Endothelial cell of umbilical vein (primary cell): ENCODE measurements around the gene ZSCAN12.

ENCODE experiments used
- EZH2 ChIP-seq: IDR thresholded peaks from 2 replicates; pipeline ENCODE4 v1.6.1; 2012; ENCODE audit warnings: borderline replicate concordance, low read depth, mild to moderate bottlenecking, moderate library complexity, low read length, inconsistent platforms; ENCODE audit not compliant: severe bottlenecking
- POLR2A ChIP-seq: IDR thresholded peaks from 2 replicates; pipeline ENCODE4 v1.6.1; 2012; ENCODE audit warnings: low read depth, mild to moderate bottlenecking, control low read depth, low read length
- POLR2AphosphoS5 ChIP-seq: IDR thresholded peaks from 2 replicates; pipeline ENCODE4 v1.6.1; 2012; ENCODE audit warnings: low read depth, mild to moderate bottlenecking, control low read depth, low read length, moderate library complexity; ENCODE audit not compliant: insufficient read depth

DNA sequence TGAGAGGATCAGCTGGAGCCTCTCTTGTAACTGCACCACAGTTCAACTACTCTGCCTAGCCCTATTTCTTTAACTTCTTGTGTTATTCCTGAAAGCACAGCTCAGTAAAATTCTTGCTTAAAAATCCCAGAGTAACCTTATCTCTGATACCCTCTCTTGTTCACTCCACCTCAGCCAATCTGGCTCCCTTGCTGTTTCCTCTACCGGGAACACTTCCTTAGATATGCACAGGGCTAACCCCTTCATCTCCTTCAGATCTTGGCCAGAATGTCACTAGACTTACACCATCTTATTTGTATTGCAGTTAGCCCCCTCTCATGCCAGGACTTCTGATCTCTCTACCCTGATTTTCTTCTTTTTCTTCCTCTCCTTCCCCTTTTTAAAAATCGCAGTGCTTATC lies 52.4 kb downstream of the ZSCAN12 start:
- TF ChIP-seq POLR2AphosphoS5: no peak
- no peak for TF ChIP-seq POLR2A
- no peak for TF ChIP-seq EZH2
